HCT116 (cell line): ENCODE data around the gene SECISBP2L. TPM values are rescaled to one million over a fixed set of nuclear protein-coding genes. Genes with fewer than 3 reads are reported as not detected.

Experiments
- ATAC-seq: fragments of 200-7000 bp; cut with Tn5 transposase; 2 replicates; pipeline ENCODE4 v1.9.1; 2020; ENCODE audit warnings: mild to moderate bottlenecking, moderate library complexity
- BruUV-seq: library from RNA; stranded (reverse); fragments of 400-500 nt; replicated peaks from 2 replicates; lab custom pipeline; 2021; lab: Mats Ljungman, UMichigan
- CTCF ChIA-PET: fragments of 300-600 bp; sonication (Branson Sonifier 250); formaldehyde crosslinking; loops from one replicate; lab custom pipeline; 2021; ENCODE audit warnings: antibody characterized with exemption; lab: Charles Lee
- POLR2A ChIA-PET: fragments of 300-600, 350-600 bp; sonication (Branson Sonifier 250); formaldehyde crosslinking; loops from one replicate; lab custom pipeline; 2021; ENCODE audit warnings: antibody characterized with exemption; lab: Charles Lee
- RAD21 ChIA-PET, 2 experiments: fragments of 300-600 bp; sonication (Branson Sonifier 250); formaldehyde crosslinking; loops; one replicate each; lab custom pipeline; 2023; ENCODE audit warnings: low total read pairs in 2 of 2; ENCODE audit not compliant: uncharacterized antibody in 2 of 2, unreplicated experiment in 2 of 2, low non-redundant PET in 1 of 2; lab: Charles Lee
- DNase-seq: peaks from one replicate; pipeline ENCODE4 v3.0.0-alpha.2; 2010; ENCODE audit warnings: low read depth, low spot score
- H2AFZ ChIP-seq: fragments of 200-600 bp; shearing (Covaris generic), sonication (generic); 2 replicates; pipeline ENCODE4 v1.6.1; 2017; ENCODE audit warnings: low read depth, mixed run types, mixed read lengths, antibody characterized with exemption, low read length; ENCODE audit not compliant: poor library complexity, severe bottlenecking
- H3K27ac ChIP-seq: 2 replicates; pipeline ENCODE4 v1.5.1; 2012; ENCODE audit warnings: low read depth, low read length
- H3K27me3 ChIP-seq: fragments of 200-600 bp; sonication (generic); 2 replicates; pipeline ENCODE4 v1.6.1; 2016; ENCODE audit warnings: mixed run types, low read length, mixed read lengths; ENCODE audit not compliant: insufficient read depth
- H3K36me3 ChIP-seq, 2 experiments: fragments of 200-500 bp in 1 of 2; fragments of 200-600 bp in 1 of 2; sonication (Bioruptor generic) in 1 of 2; sonication (generic) in 1 of 2; 2 replicates each; pipeline versions ENCODE4 v1.5.1 to v1.6.1; 2014 to 2016; ENCODE audit warnings: low read length in 2 of 2, inconsistent platforms in 1 of 2, mixed read lengths in 1 of 2, mixed run types in 1 of 2; ENCODE audit not compliant: insufficient read depth in 2 of 2, control insufficient read depth in 1 of 2
- H3K4me1 ChIP-seq, 2 experiments: fragments of 200-600 bp in 1 of 2; sonication (generic) in 1 of 2; 2 replicates each; pipeline versions ENCODE4 v1.5.1 to v1.6.1; 2012 to 2017; ENCODE audit warnings: low read length in 2 of 2, inconsistent platforms in 1 of 2, mild to moderate bottlenecking in 1 of 2, mixed read lengths in 1 of 2, mixed run types in 1 of 2, moderate library complexity in 1 of 2; ENCODE audit not compliant: insufficient read depth in 2 of 2, control insufficient read depth in 1 of 2
- H3K4me2 ChIP-seq: fragments of 200-600 bp; sonication (generic); 2 replicates; pipeline ENCODE4 v1.6.1; 2017; ENCODE audit warnings: mixed run types, low read length, mixed read lengths
- H3K4me3 ChIP-seq, 2 experiments: fragments of 200-600 bp in 1 of 2; sonication (generic) in 1 of 2; replicated peaks in 1 of 2; 2 replicates each; pipeline ENCODE4 v1.5.1; 2011 to 2016; ENCODE audit warnings: low read length in 2 of 2, control low read depth in 1 of 2, low read depth in 1 of 2, mild to moderate bottlenecking in 1 of 2, mixed read lengths in 1 of 2, mixed run types in 1 of 2
- H3K79me2 ChIP-seq: fragments of 200-600 bp; sonication (generic); 2 replicates; pipeline ENCODE4 v1.6.1; 2017; ENCODE audit warnings: mild to moderate bottlenecking, mixed run types, low read length, moderate library complexity, mixed read lengths; ENCODE audit not compliant: insufficient read depth
- H3K9ac ChIP-seq: fragments of 200-600 bp; sonication (generic); 2 replicates; pipeline ENCODE4 v1.6.1; 2016; ENCODE audit warnings: low read length, mixed read lengths
- H3K9me2 ChIP-seq: fragments of 200-600 bp; sonication (generic), shearing (Covaris generic); 2 replicates; pipeline ENCODE4 v1.6.1; 2017; ENCODE audit warnings: mixed run types, mild to moderate bottlenecking, moderate library complexity; ENCODE audit not compliant: insufficient read depth
- H3K9me3 ChIP-seq, 2 experiments: fragments of 200-500 bp in 1 of 2; fragments of 200-600 bp in 1 of 2; sonication (Bioruptor generic) in 1 of 2; sonication (generic) in 1 of 2; 2 replicates each; pipeline ENCODE4 v1.6.1; 2014 to 2017; ENCODE audit warnings: low read length in 2 of 2, mixed read lengths in 2 of 2, inconsistent platforms in 1 of 2, low read depth in 1 of 2, mild to moderate bottlenecking in 1 of 2, mixed run types in 1 of 2, moderate library complexity in 1 of 2; ENCODE audit not compliant: control insufficient read depth in 1 of 2, insufficient read depth in 1 of 2
- H4K20me1 ChIP-seq: fragments of 200-600 bp; sonication (generic), shearing (Covaris generic); 2 replicates; pipeline ENCODE4 v1.6.1; 2017; ENCODE audit warnings: mixed run types, mild to moderate bottlenecking, moderate library complexity; ENCODE audit not compliant: insufficient read depth
- ATF3 ChIP-seq: IDR thresholded peaks from 2 replicates; pipeline ENCODE4 v1.6.1; 2012
- CBX3 ChIP-seq: IDR thresholded peaks from 2 replicates; pipeline ENCODE4 v1.6.1; 2012; ENCODE audit warnings: low read depth
- EGR1 ChIP-seq: IDR thresholded peaks from 2 replicates; pipeline ENCODE4 v1.6.1; 2012; ENCODE audit warnings: low read depth
- ELF1 ChIP-seq: IDR thresholded peaks from 2 replicates; pipeline ENCODE4 v1.6.1; 2012; ENCODE audit warnings: low read depth, borderline replicate concordance
- EZH2phosphoT487 ChIP-seq: fragments of 200-600 bp; IDR thresholded peaks from 2 replicates; pipeline ENCODE4 v1.6.1; 2018; ENCODE audit warnings: antibody characterized with exemption, borderline replicate concordance
- FOSL1 ChIP-seq: IDR thresholded peaks from 2 replicates; pipeline ENCODE4 v1.6.1; 2012; ENCODE audit warnings: low read depth
- JUND ChIP-seq: IDR thresholded peaks from 2 replicates; pipeline ENCODE4 v1.6.1; 2012
- POLR2A ChIP-seq: IDR thresholded peaks from 2 replicates; pipeline ENCODE4 v1.7.0; 2011; ENCODE audit warnings: borderline replicate concordance; ENCODE audit not compliant: insufficient read depth, insufficient read length; ENCODE audit errors: extremely low read depth
- REST ChIP-seq: IDR thresholded peaks from 2 replicates; pipeline ENCODE4 v1.6.1; 2012; ENCODE audit warnings: low read depth
- SIN3A ChIP-seq: IDR thresholded peaks from 2 replicates; pipeline ENCODE4 v1.6.1; 2012; ENCODE audit warnings: low read depth
- SP1 ChIP-seq: IDR thresholded peaks from 2 replicates; pipeline ENCODE4 v1.6.1; 2012; ENCODE audit warnings: low read depth
- SRF ChIP-seq: IDR thresholded peaks from 2 replicates; pipeline ENCODE4 v1.6.1; 2012; ENCODE audit warnings: low read depth
- TCF7L2 ChIP-seq: IDR thresholded peaks from 2 replicates; pipeline ENCODE4 v1.7.0; 2011; ENCODE audit warnings: borderline replicate concordance, inconsistent platforms; ENCODE audit not compliant: insufficient read depth, insufficient read length; ENCODE audit errors: extremely low read depth
- YY1 ChIP-seq: IDR thresholded peaks from 2 replicates; pipeline ENCODE4 v1.6.1; 2011; ENCODE audit warnings: low read length, low read depth, moderate library complexity, mild to moderate bottlenecking; ENCODE audit not compliant: insufficient replicate concordance; ENCODE audit errors: extremely low read depth
- ZFX ChIP-seq: fragments of 450-650 bp; IDR thresholded peaks from 2 replicates; pipeline ENCODE4 v1.6.1; 2017
- intact Hi-C: fragments of 100-400 bp; cut with micrococcal nuclease; formaldehyde crosslinking; loops from 2 replicates; pipeline ENCODE4 v1.10.0; 2022
- total RNA-seq: library from RNA; stranded (reverse); gene quantifications from one replicate; pipeline ENCODE4 v1.2.1, GENCODE V29; 2021; ENCODE audit not compliant: unreplicated experiment
- TF ChIP-seq, protein P1 (sequence below): IDR thresholded peaks from 2 replicates; pipeline ENCODE4 v1.6.1; 2012

SECISBP2L gene
- total RNA-seq, 1 experiment from 2014 or later = 22.9 TPM

DNA sequence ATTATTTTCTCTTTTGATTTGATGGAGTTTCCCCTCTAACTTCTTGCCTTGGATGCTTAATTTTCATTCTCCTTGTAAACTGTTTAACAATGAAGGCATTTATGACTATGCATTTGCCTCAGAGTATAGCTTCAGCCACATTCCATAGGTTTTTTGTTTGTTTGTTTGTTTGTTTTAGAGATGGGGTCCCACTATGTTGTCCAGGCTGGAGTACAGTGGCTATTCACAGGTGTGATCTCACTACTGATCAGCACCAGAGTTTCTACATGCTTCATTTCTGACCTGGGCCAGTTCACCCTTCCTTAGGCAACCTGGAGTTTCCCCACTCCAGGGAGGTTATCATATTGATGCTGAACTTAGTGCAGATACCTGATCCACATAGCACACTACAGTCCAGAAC lies 4.1 kb downstream of the SECISBP2L start:
- intact Hi-C loops = no loop called here
- Histone ChIP-seq H2AFZ (no peak overlapping the region), H3K4me2 (no peak overlapping the region), H4K20me1 (no peaks in the 10 kb centered on the region), H3K79me2 (peaks cover 60% of the 10 kb centered on the region), H3K36me3 (no peaks in the 10 kb centered on the region; a peak in 1 of 4 replicates), H3K9me2 (no peaks in the 10 kb centered on the region), H3K9ac (no peak overlapping the region), H3K27me3 (no peaks in the 10 kb centered on the region), H3K4me1 (peaks cover 10 to 17% of the 10 kb centered on the region in 2 experiments; a peak in 3 of 4 replicates), H3K9me3 (no peaks in the 10 kb centered on the region)
- ChIA-PET POLR2A (no interaction called here), RAD21 (no interaction called here), CTCF (no interaction called here)
- no TSS peak for BruUV-seq
- no peak for ATAC-seq
- no peak for TF ChIP-seq POLR2A
- TF ChIP-seq, protein P1, sequence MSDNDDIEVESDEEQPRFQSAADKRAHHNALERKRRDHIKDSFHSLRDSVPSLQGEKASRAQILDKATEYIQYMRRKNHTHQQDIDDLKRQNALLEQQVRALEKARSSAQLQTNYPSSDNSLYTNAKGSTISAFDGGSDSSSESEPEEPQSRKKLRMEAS = no peak
- TF ChIP-seq ATF3 = no peak
- no peak for TF ChIP-seq TCF7L2
- TF ChIP-seq FOSL1 = no peak
- TF ChIP-seq EZH2phosphoT487 = no peak
- no peak for TF ChIP-seq ZFX
- TF ChIP-seq ELF1 = no peak
- no peak for TF ChIP-seq SIN3A
- no peak for TF ChIP-seq EGR1
- no peak for TF ChIP-seq SP1
- TF ChIP-seq CBX3 = no peak
- no peak for TF ChIP-seq SRF
- TF ChIP-seq JUND = no peak
- TF ChIP-seq REST = no peak
- TF ChIP-seq YY1 = no peak
- TF ChIP-seq, all 23 proteins: peak for 0
- DNase-seq = no peak
- Histone ChIP-seq H3K27ac (no peak overlapping the region), H3K4me3 (no peak overlapping the region)
